G401 (cell line): Measurements from ENCODE around the gene PTGER1. TPM values are rescaled to one million over a fixed set of nuclear protein-coding genes. Genes with fewer than 3 reads are reported as not detected.
"Not testable (repeated sequence)": the region's sequence is repeated elsewhere in the genome, so short reads cannot be mapped to it uniquely, and the experiment has no call there.

Experiments
- DNase-seq: peaks from one replicate; pipeline ENCODE4 v3.0.0-alpha.2; 2015; ENCODE audit warnings: low spot score
- in situ Hi-C: cut with HindIII; loops from 2 replicates; pipeline ENCODE4 v1.10.0; 2016; ENCODE audit warnings: low sequenced_read_pairs, mixed read lengths
- total RNA-seq: library from RNA; depleted of rRNA; stranded (reverse); fragments of >200 nt; shearing (Covaris generic); gene quantifications from 2 replicates; pipeline ENCODE4 v1.2.3, GENCODE V29; 2014

The PTGER1 gene
- total RNA-seq, 1 experiment from 2014 or later, result 1.5 TPM

- DNase-seq, in situ Hi-C loops: not testable (repeated sequence)
Observed at GRCh38 chr19:14504575-14504974, 29.4 kb upstream of the PTGER1 start.

GRCh38 chr19:14503285-14503684 is 28.1 kb upstream of the PTGER1 start:
- in situ Hi-C loops, result no loop called here

DNA sequence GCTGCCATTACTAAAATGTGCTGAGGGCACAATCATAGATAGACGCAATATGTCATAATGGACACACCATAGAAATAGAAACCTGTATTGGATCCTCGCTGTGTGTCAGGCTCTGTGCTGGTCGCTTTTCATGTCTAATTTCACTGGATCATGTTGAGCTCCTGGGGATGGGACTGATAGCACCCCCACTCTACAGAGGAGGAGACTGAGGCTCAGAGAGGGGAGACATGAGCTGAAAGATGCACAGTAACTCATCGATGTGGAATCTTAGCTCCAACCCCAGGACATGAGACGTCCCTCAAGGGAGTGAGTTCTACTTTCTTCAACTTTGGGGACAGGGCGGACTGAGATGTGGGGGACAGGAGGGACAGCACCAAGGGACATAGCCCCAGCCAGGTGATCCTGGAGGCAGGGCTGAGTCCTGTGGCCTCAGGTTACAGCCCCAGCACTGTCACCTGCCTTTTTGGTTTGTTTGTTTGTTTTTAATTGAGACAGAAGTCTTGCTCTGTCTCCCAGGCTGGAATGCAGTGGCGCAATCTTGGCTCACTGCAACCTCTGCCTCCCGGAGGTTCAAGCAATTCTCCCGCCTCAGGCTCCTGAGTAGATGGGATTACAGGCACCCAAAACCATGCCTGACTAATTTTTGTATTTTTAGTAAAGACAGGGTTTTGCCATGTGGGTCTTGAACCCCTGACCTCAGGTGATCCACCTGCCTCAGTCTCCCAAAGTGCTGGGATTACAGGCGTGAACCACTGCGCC is 27.4 kb upstream of the PTGER1 start:
- DNase-seq, result no peak
- in situ Hi-C loops, result no loop called here

More at GRCh38 chr19:14503285-14503684, 28.1 kb upstream of the PTGER1 start:
- no peak for DNase-seq

DNA sequence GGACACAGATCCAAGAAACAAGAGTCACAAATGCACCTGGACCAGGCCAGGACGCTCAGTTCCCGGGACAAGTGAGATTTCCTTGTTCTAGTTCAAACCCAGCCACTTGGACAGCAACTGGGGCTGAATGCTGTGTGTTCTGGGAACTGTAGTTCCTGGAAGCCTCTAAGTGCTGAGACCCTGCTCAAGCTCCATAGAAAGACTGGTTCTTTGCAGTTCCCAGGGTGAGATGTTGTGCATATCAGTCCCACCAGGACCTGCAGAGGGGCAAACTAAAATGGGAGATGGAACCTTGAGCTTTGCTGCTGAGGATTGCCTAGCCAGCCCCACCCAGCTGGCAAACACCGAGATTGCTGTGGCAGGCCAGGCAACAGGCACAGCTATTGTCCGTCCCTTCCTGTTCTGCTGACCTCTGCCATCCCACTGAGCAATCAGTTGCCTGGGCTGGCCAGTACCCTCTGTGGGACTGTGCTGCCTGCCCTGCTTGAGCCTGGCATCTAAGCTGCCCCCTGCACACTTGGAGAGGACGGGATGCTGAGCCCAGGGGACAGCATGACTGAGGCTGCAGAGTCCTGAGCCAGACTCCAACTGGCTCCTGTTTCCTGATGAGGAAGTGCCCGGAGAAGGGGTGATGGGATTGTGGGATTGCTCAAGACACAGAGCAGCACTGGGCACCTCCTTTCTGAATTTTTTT is 22.2 kb upstream of the PTGER1 start:
- in situ Hi-C loops, result no loop called here
- DNase-seq, result peak; percentile 55

GRCh38 chr19:14496834-14497227 is 21.7 kb upstream of the PTGER1 start:
- in situ Hi-C loops, result no loop called here
- peak; percentile 64 for DNase-seq

GRCh38 chr19:14496029-14496833 is 21.1 kb upstream of the PTGER1 start, which contains the start of gene GIPC1:
GIPC1 (minus strand) TSS chr19:14496127; CDS start chr19:14482976, 13,151 bp downstream.
- in situ Hi-C loops, result no loop called here
- peak; percentile 97 for DNase-seq

- in situ Hi-C loops, result no loop called here
Observed at GRCh38 chr19:14495672-14496028, 20.5 kb upstream of the PTGER1 start.

GRCh38 chr19:14494910-14495671 is 19.9 kb upstream of the PTGER1 start:
- in situ Hi-C loops, result no loop called here
- no peak for DNase-seq

More at GRCh38 chr19:14495672-14496028, 20.5 kb upstream of the PTGER1 start:
- DNase-seq, result no peak

DNA sequence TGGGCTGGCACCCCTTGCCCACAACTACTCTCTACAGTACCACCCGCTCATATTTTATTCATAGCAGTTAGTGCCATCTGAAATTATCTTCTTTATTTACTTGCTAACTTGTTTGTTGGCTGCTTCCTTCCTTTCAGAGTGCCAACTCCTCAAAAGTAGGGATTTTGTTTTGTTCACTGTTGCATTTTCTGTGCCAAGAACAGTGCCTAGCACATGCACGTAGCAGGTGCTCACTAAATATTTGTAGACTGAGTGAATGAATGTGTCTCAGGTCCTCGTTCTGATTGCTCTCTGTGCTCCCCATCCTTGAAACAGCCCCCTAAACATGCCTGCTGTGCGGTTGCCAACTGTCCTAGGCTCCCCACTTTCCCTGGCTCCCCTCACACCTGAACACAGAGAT is 19.3 kb upstream of the PTGER1 start:
- no peak for DNase-seq
- in situ Hi-C loops, result no loop called here

- no peak for DNase-seq
- in situ Hi-C loops, result no loop called here
Observed at GRCh38 chr19:14492756-14493337, 17.7 kb upstream of the PTGER1 start.

GRCh38 chr19:14487370-14488125 is 12.4 kb upstream of the PTGER1 start:
- in situ Hi-C loops, result no loop called here
- DNase-seq, result no peak

- in situ Hi-C loops, result no loop called here
- DNase-seq, result no peak
Observed at GRCh38 chr19:14482172-14482941, 7.2 kb upstream of the PTGER1 start.

- no peak for DNase-seq
- in situ Hi-C loops, result no loop called here
Observed at GRCh38 chr19:14480700-14481079, 5.5 kb upstream of the PTGER1 start.

DNA sequence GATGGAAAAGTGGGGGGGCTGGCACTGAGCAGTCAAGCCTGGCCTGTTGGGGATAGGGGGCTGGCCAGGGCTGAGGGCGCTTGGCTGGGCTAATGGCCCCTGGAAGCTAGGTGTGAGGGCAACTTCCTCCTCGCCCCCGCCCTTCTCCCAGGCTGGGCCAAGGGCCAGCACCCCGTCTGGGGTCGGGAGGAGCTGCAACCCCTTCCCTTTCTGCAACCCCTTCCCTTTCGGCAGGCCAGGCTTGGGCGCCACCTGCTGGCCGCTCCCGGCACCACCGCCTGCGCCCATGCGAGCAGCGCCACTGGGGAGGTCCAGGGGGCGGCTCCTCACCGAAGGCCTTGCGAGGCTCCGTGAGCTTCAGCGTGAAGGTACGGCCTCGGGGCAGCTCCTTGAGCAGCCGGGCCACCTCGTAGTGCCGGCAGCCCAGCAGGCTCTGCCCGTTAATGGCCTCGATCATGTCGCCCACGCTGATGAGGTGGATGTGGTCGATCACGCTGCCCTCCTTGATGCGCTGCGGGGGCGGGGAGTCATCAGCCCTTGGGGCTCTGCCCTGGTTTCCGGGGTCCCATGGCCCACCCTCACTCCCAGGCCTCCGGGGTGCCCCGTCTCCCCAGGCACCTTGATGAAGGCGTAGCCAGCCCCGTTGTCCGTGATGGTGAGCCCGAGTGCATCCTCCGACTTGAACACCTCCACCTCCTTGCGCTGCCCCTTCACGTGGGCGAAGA is 5.0 kb upstream of the PTGER1 start:
- peak; percentile 31 for DNase-seq
- in situ Hi-C loops, result no loop called here

DNA sequence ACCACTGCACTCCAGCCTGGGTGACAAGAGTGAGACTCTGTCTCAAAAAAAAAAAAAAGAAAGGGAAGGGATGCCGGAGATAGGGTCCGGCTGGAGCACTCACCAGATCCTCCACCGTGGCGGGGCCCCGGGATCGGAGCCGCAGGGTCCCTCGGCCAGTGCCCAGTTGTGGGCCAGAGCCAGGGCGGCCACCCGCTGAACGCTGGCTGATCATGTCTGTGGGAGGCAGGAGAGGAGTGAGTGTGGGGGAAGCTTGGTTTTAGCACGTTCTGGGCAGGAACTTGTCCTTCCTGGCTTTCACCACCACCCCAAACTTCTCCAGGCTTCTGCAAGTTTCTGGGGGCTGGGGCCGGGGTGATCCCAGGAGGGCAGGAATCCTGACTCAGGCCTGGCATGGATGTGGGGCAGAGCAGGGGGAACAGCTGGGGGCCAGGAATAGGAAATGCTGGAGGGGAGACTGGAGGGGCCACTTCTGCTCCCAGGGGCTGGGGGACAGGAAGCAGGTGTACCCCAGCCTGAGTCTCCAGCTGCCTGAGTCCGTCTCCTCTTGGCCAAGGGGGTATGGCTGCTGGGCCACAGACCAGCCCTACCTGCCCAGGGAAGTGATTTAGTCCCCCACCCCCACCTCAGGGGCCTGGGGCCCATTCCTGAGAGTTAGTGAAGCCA is 4.3 kb upstream of the PTGER1 start:
- DNase-seq, result no peak
- in situ Hi-C loops, result no loop called here

DNA sequence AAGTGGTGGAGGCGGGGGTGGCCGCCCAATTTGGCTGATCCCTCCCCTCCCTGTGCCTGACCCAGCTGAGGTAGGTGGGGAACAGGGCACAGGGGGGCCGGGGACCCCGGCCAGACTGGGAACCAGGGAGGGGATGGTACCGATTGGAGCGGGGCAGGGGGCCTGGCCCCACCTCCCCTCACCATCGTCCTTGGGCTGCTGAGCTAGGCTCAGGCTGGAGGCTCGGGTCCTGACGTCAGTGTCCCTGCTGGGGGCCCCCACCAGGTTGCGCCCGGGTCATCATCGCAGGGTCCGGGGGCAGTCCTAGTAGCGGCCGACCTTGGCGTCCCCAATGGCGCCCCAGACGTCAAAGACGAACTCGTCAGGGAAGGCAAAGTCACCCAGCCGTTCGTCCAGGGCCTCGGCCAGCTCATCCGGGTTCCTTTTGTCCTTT is 3.0 kb upstream of the PTGER1 start:
- in situ Hi-C loops, result no loop called here
- no peak for DNase-seq
